Esophagus squamous epithelium (tissue), 5 donors: ENCODE results near the gene CNTN4. TPM values are rescaled to one million over a fixed set of nuclear protein-coding genes. Genes with fewer than 3 reads are reported as not detected.

Source experiments
- DNase-seq: peaks from one replicate; lab custom pipeline; 2025; lab: John Stamatoyannopoulos, UW
- H3K27ac ChIP-seq, 4 donors: fragments of 200-600 bp; sonication (generic); one replicate each; pipeline ENCODE4 v1.5.1; 2016 to 2019; ENCODE audit warnings: mild to moderate bottlenecking in 1 of 4
- H3K27me3 ChIP-seq, 4 donors: fragments of 200-600 bp; sonication (generic); 1 replicate in 3 of 4; 2 replicates in 1 of 4; pipeline versions ENCODE4 v1.5.1 to v1.6.0; 2017 to 2021; ENCODE audit warnings: antibody characterized with exemption in 1 of 4
- H3K36me3 ChIP-seq, 3 donors: fragments of 200-600 bp; sonication (generic); one replicate each; pipeline ENCODE4 v1.5.1; 2016 to 2019
- H3K4me1 ChIP-seq, 3 donors: fragments of 200-600 bp; sonication (generic); one replicate each; pipeline ENCODE4 v1.5.1; 2017 to 2019
- H3K4me3 ChIP-seq, 4 donors: fragments of 200-600 bp; sonication (generic); 1 replicate in 3 of 4; 2 replicates in 1 of 4; pipeline ENCODE4 v1.5.1; 2016 to 2019; ENCODE audit warnings: mild to moderate bottlenecking in 2 of 4, moderate library complexity in 1 of 4
- H3K9me3 ChIP-seq, 3 donors: fragments of 200-600 bp; sonication (generic); one replicate each; pipeline ENCODE4 v1.5.1; 2016 to 2019
- POLR2A ChIP-seq, 4 donors: fragments of 450-650 bp; IDR thresholded peaks; one replicate each; pipeline ENCODE4 v1.6.1; 2017; ENCODE audit warnings: antibody characterized with exemption in 4 of 4, mild to moderate bottlenecking in 4 of 4, moderate library complexity in 3 of 4
- WGBS, 2 donors: methylation state at CpG; one replicate each; pipeline ENCODE4 v1.1.5; 2018; 5-methylcytosine and 5-hydroxymethylcytosine counted together
- intact Hi-C: fragments of 100-400 bp; cut with DNase I; formaldehyde crosslinking; loops from one replicate; pipeline ENCODE4 v1.15.0; 2022
- total RNA-seq, 4 donors: library from RNA; depleted of rRNA; stranded (reverse); fragments of >200 nt; gene quantifications; one replicate each; pipeline ENCODE4 v1.1.0, GENCODE V29; 2016
- TF ChIP-seq, protein P1 (sequence below), 6 experiments: fragments of 450-650 bp in 4 of 6; fragments of 200-600 bp in 2 of 6; sonication (generic) in 2 of 6; IDR thresholded peaks; one replicate each; pipeline ENCODE4 v1.5.1; 2016 to 2019; ENCODE audit warnings: antibody characterized with exemption in 6 of 6, mild to moderate bottlenecking in 4 of 6, moderate library complexity in 4 of 6
- donor health status: DM: yes; HTN: yes; CAD: no.

CNTN4 gene
- total RNA-seq, 4 donors from 2014 or later = 0.31 to 8.5 (median 3.5) TPM

DNA sequence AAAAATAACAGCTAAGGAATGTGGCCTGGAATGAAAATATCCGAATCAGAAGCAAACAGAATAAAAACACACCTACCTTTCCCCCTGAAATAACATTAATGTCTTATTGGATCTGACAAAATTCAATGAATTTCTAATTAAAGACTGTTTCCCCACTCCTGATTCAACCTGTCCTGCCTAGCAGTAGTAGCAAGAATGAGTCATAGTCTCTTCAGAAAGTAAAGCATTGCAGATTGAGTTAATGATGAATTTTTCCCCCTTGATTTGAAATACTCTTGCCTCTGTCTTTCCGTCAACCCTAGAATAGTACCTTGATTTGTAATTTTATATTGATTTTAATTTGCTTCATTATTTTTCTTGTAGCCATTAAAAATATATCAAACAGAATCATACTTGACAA lies 212.4 kb downstream of the CNTN4 start:
- Histone ChIP-seq H3K4me1 (no peaks in the 10 kb centered on the region), H3K9me3 (no peaks in the 10 kb centered on the region), H3K27ac (no peak overlapping the region), H3K36me3 (no peaks in the 10 kb centered on the region), H3K4me3 (no peak overlapping the region), H3K27me3 (no peaks in the 10 kb centered on the region)
- WGBS, 2 donors = 61 to 68% methylated on average over 2 of the region's 2 CpGs
- no peak for DNase-seq
- intact Hi-C loops = no loop called here
- TF ChIP-seq POLR2A (IDR thresholded peaks at IDR 0.05) = no peak
- TF ChIP-seq, protein P1, sequence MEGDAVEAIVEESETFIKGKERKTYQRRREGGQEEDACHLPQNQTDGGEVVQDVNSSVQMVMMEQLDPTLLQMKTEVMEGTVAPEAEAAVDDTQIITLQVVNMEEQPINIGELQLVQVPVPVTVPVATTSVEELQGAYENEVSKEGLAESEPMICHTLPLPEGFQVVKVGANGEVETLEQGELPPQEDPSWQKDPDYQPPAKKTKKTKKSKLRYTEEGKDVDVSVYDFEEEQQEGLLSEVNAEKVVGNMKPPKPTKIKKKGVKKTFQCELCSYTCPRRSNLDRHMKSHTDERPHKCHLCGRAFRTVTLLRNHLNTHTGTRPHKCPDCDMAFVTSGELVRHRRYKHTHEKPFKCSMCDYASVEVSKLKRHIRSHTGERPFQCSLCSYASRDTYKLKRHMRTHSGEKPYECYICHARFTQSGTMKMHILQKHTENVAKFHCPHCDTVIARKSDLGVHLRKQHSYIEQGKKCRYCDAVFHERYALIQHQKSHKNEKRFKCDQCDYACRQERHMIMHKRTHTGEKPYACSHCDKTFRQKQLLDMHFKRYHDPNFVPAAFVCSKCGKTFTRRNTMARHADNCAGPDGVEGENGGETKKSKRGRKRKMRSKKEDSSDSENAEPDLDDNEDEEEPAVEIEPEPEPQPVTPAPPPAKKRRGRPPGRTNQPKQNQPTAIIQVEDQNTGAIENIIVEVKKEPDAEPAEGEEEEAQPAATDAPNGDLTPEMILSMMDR (IDR thresholded peaks at IDR 0.05) = no peak

GRCh38 chr3:2317521-2317920 lies 218.9 kb downstream of the CNTN4 start:
- TF ChIP-seq POLR2A (IDR thresholded peaks at IDR 0.05) = no peak
- TF ChIP-seq, protein P1 (IDR thresholded peaks at IDR 0.05) = no peak
- DNase-seq = no peak
- Histone ChIP-seq H3K4me1 (no peaks in the 10 kb centered on the region), H3K9me3 (no peaks in the 10 kb centered on the region), H3K27me3 (no peaks in the 10 kb centered on the region), H3K27ac (no peak overlapping the region), H3K4me3 (no peak overlapping the region), H3K36me3 (no peaks in the 10 kb centered on the region)
- WGBS, 2 donors = 71 to 77% methylated on average over 7 of the region's 7 CpGs
- intact Hi-C loops = no loop called here

DNA sequence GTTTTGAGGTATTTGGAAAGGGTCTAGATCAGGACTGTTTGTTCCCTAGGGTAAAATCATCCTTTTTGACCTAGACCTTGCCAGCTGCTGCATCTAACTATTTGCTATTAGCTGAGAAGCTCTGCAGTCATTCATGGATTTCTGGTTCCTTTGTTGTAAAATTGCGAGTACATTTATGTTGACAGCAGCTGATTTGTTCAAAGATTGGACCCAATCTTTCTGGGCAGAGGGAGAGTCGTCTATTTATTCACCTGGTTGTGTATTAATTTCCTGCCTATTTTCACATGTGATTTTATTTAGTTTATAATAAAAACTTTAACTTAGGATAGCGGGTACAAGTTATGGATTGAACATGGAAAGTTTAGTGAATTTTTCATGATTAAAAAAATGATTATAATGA lies 236.3 kb downstream of the CNTN4 start:
- WGBS, 2 donors = 35 to 56% methylated on average over 3 of the region's 3 CpGs
- Histone ChIP-seq H3K4me1 (no peaks in the 10 kb centered on the region), H3K36me3 (no peaks in the 10 kb centered on the region), H3K27me3 (no peaks in the 10 kb centered on the region), H3K9me3 (no peaks in the 10 kb centered on the region), H3K27ac (no peak overlapping the region), H3K4me3 (no peak overlapping the region)
- TF ChIP-seq, protein P1 (IDR thresholded peaks at IDR 0.05) = no peak
- TF ChIP-seq POLR2A (IDR thresholded peaks at IDR 0.05) = no peak
- intact Hi-C loops = no loop called here
- DNase-seq = no peak

GRCh38 chr3:2343031-2343682 lies 244.5 kb downstream of the CNTN4 start:
- DNase-seq = no peak
- 73 to 78% methylated on average over 5 of the region's 5 CpGs for WGBS, 2 donors
- Histone ChIP-seq H3K9me3 (no peaks in the 10 kb centered on the region), H3K4me3 (no peak overlapping the region), H3K27me3 (no peaks in the 10 kb centered on the region), H3K36me3 (no peaks in the 10 kb centered on the region), H3K4me1 (no peaks in the 10 kb centered on the region), H3K27ac (no peak overlapping the region)
- TF ChIP-seq, protein P1 (IDR thresholded peaks at IDR 0.05) = no peak
- no peak for TF ChIP-seq POLR2A (IDR thresholded peaks at IDR 0.05)
- intact Hi-C loops = no loop called here

GRCh38 chr3:2352134-2352762 lies 253.6 kb downstream of the CNTN4 start:
- Histone ChIP-seq H3K36me3 (no peaks in the 10 kb centered on the region), H3K4me3 (no peak overlapping the region), H3K4me1 (peaks cover 0 to 7% (median 0%) of the 10 kb centered on the region in 3 donors), H3K27me3 (no peaks in the 10 kb centered on the region), H3K27ac (no peak overlapping the region), H3K9me3 (no peaks in the 10 kb centered on the region)
- TF ChIP-seq POLR2A (IDR thresholded peaks at IDR 0.05) = no peak
- TF ChIP-seq, protein P1 (IDR thresholded peaks at IDR 0.05) = no peak
- intact Hi-C loops = no loop called here
- WGBS, 2 donors = 91 to 92% methylated on average over 8 to 15 of the region's 28 CpGs
- DNase-seq = no peak
